OCI-LY7 (cell line): ENCODE results near the gene NACA2.

Source experiments
- CTCF ChIP-seq: fragments of 200-600 bp; sonication (generic); conservative IDR thresholded peaks from 2 replicates; pipeline ENCODE4 v1.5.1; 2014; ENCODE audit warnings: mild to moderate bottlenecking, antibody characterized with exemption, low read length, moderate library complexity, mixed read lengths
- EZH2phosphoT487 ChIP-seq: fragments of 200-600 bp; sonication (generic); IDR thresholded peaks from 2 replicates; pipeline ENCODE4 v1.6.1; 2018; ENCODE audit warnings: low read depth, borderline replicate concordance, mild to moderate bottlenecking, mixed run types, antibody characterized with exemption, low read length, moderate library complexity, mixed read lengths

GRCh38 chr17:61583242-61583641 lies 7.8 kb downstream of the NACA2 start:
- peak; percentile 78 for TF ChIP-seq CTCF
- TF ChIP-seq EZH2phosphoT487 = no peak
